HepG2 (cell line): Measurements from ENCODE around the gene ANAPC5. TPM values are rescaled to one million over a fixed set of nuclear protein-coding genes. Genes with fewer than 3 reads are reported as not detected.

Experiments
- FOSL2 ChIP-seq: sonication (generic); formaldehyde crosslinking; IDR thresholded peaks from 2 replicates; pipeline ENCODE4 v1.4.0; 2020; ENCODE audit warnings: missing genetic modification reagents
- FOXC1 ChIP-seq: sonication (generic); formaldehyde crosslinking; IDR thresholded peaks from 2 replicates; pipeline ENCODE4 v1.8.0; 2022; ENCODE audit warnings: mild to moderate bottlenecking, missing genetic modification reagents, borderline replicate concordance
- FOXK2 ChIP-seq: fragments of 450-650 bp; IDR thresholded peaks from 2 replicates; pipeline ENCODE4 v1.6.1; 2016
- GMEB2 ChIP-seq: IDR thresholded peaks from 2 replicates; pipeline ENCODE4 v1.6.1; 2016; ENCODE audit warnings: missing biosample characterization, missing genetic modification reagents, low read depth
- ISX ChIP-seq: sonication (generic); formaldehyde crosslinking; conservative IDR thresholded peaks from 2 replicates; pipeline ENCODE4 v1.5.0; 2020; ENCODE audit warnings: missing genetic modification reagents
- MXD4 ChIP-seq: IDR thresholded peaks from 2 replicates; pipeline ENCODE4 v1.6.1; 2016; ENCODE audit warnings: mild to moderate bottlenecking, missing biosample characterization, missing genetic modification reagents
- MYC ChIP-seq: sonication (generic); formaldehyde crosslinking; IDR thresholded peaks from 2 replicates; pipeline ENCODE4 v1.9.0; 2021; ENCODE audit warnings: missing genetic modification reagents, borderline replicate concordance
- NFE2L1 ChIP-seq: sonication (generic); formaldehyde crosslinking; IDR thresholded peaks from 2 replicates; pipeline ENCODE4 v1.4.0; 2020; ENCODE audit warnings: missing genetic modification reagents, mild to moderate bottlenecking, borderline replicate concordance
- PAX8 ChIP-seq: sonication (generic); formaldehyde crosslinking; IDR thresholded peaks from 2 replicates; pipeline ENCODE4 v1.8.0; 2022; ENCODE audit warnings: mild to moderate bottlenecking, missing genetic modification reagents, borderline replicate concordance
- PRMT3 ChIP-seq: sonication (generic); formaldehyde crosslinking; IDR thresholded peaks from 2 replicates; pipeline ENCODE4 v1.8.1; 2022; ENCODE audit warnings: low read depth, mild to moderate bottlenecking, moderate library complexity, missing genetic modification reagents, borderline replicate concordance
- RARA ChIP-seq: IDR thresholded peaks from 2 replicates; pipeline ENCODE4 v1.6.1; 2016; ENCODE audit warnings: missing genetic modification reagents, missing compliant biosample characterization
- RNF2 ChIP-seq: fragments of 450-650 bp; conservative IDR thresholded peaks from 2 replicates; pipeline ENCODE4 v1.6.1; 2016; ENCODE audit warnings: low read depth
- SMARCC2 ChIP-seq: fragments of 450-650 bp; IDR thresholded peaks from 2 replicates; pipeline ENCODE4 v1.6.1; 2017; ENCODE audit warnings: antibody characterized with exemption, mild to moderate bottlenecking
- SMARCE1 ChIP-seq: fragments of 450-650 bp; IDR thresholded peaks from 2 replicates; pipeline ENCODE4 v1.6.1; 2017; ENCODE audit warnings: borderline replicate concordance
- ZBED4 ChIP-seq: sonication (generic); formaldehyde crosslinking; IDR thresholded peaks from 2 replicates; pipeline ENCODE4 v1.4.0; 2020; ENCODE audit warnings: missing genetic modification reagents, borderline replicate concordance
- ZFY ChIP-seq: sonication (generic); formaldehyde crosslinking; IDR thresholded peaks from 2 replicates; pipeline ENCODE4 v1.4.0; 2020; ENCODE audit warnings: missing genetic modification reagents
- ZNF138 ChIP-seq: sonication (generic); formaldehyde crosslinking; IDR thresholded peaks from 2 replicates; pipeline ENCODE4 v1.5.0; 2020; ENCODE audit warnings: mild to moderate bottlenecking, low read depth, missing genetic modification reagents
- ZNF205 ChIP-seq: IDR thresholded peaks from 2 replicates; pipeline ENCODE4 v1.6.1; 2018; ENCODE audit warnings: missing biosample characterization, missing genetic modification reagents
- ZNF275 ChIP-seq: sonication (generic); formaldehyde crosslinking; IDR thresholded peaks from 2 replicates; pipeline ENCODE4 v1.8.0; 2022; ENCODE audit warnings: missing genetic modification reagents, mild to moderate bottlenecking, inconsistent platforms, borderline replicate concordance
- ZNF33B ChIP-seq: sonication (generic); formaldehyde crosslinking; IDR thresholded peaks from 2 replicates; pipeline ENCODE4 v1.5.1; 2020; ENCODE audit warnings: mild to moderate bottlenecking, missing genetic modification reagents
- ZNF501 ChIP-seq: sonication (generic); formaldehyde crosslinking; IDR thresholded peaks from 2 replicates; pipeline ENCODE4 v1.5.1; 2020; ENCODE audit warnings: mild to moderate bottlenecking, moderate library complexity, missing genetic modification reagents
- ZNF598 ChIP-seq: sonication (generic); formaldehyde crosslinking; IDR thresholded peaks from 2 replicates; pipeline ENCODE4 v1.5.1; 2020; ENCODE audit warnings: mild to moderate bottlenecking, missing genetic modification reagents, borderline replicate concordance
- ZNF781 ChIP-seq: sonication (generic); formaldehyde crosslinking; IDR thresholded peaks from 2 replicates; pipeline ENCODE4 v1.5.1; 2020; ENCODE audit warnings: borderline replicate concordance, mild to moderate bottlenecking, missing genetic modification reagents; ENCODE audit errors: not compliant biosample characterization
- ZNF891 ChIP-seq: sonication (generic); formaldehyde crosslinking; IDR thresholded peaks from 2 replicates; pipeline ENCODE4 v1.5.0; 2020; ENCODE audit warnings: mild to moderate bottlenecking, missing genetic modification reagents
- polyA plus RNA-seq, 8 experiments: library from polyadenylated mRNA; depleted of rRNA in 3 of 8; stranded (reverse) in 7 of 8; unstranded in 1 of 8; fragments of >200 nt; fragmentation: Illumina TruSeq in 4 of 8; extraction: Trizol in 4 of 8; gene quantifications; 2 replicates each; pipeline versions ENCODE4 v1.2.1 to v1.2.3, GENCODE V29; 2011 to 2016; ENCODE audit warnings: low read depth in 4 of 8, missing spikeins in 1 of 8, mixed read lengths in 1 of 8; ENCODE audit not compliant: insufficient read depth in 1 of 8
- total RNA-seq, 5 experiments: library from RNA; depleted of rRNA; stranded (reverse); fragments of >200 nt; fragmentation: Illumina TruSeq; extraction: Trizol; gene quantifications; 2 replicates each; pipeline ENCODE4 v1.2.3, GENCODE V29; 2016; ENCODE audit warnings: low read depth in 1 of 5

Gene ANAPC5
- total and polyA plus RNA-seq, 2 of the 13 experiments (the other 11 are each of a cell fraction or from before 2014, with no cell fraction given), result 146 to 161 TPM

GRCh38 chr12:121400332-121401139, 48.3 kb upstream of the ANAPC5 start (continued):
- no peak for TF ChIP-seq ZNF138 (CRISPR knock-in tag)
- no peak for TF ChIP-seq SMARCC2
- no peak; the same call in 1 of the 2 replicates for TF ChIP-seq RARA (CRISPR knock-in tag)
- 0 out of 2 replicates have a peak, but pooled peaks have one; percentile 25 for TF ChIP-seq PAX8 (CRISPR knock-in tag)
- no peak for TF ChIP-seq MXD4 (CRISPR knock-in tag)
- no peak for TF ChIP-seq SMARCE1
- 0 out of 2 replicates have a peak, but pooled peaks have one; percentile 26 for TF ChIP-seq ZNF891 (CRISPR knock-in tag)
- TF ChIP-seq ZNF33B (CRISPR knock-in tag), result peak; percentile 64; the same call in 1 of the 2 replicates
- TF ChIP-seq ZBED4, result 0 out of 2 replicates have a peak, but pooled peaks have one; percentile 31
- 0 out of 2 replicates have a peak, but pooled peaks have one; percentile 18 for TF ChIP-seq ZNF205 (CRISPR knock-in tag)
- TF ChIP-seq GMEB2 (CRISPR knock-in tag), result no peak
- TF ChIP-seq FOXC1 (CRISPR knock-in tag), result peak; percentile 40; the same call in 1 of the 2 replicates
- 0 out of 2 replicates have a peak, but pooled peaks have one; percentile 69 for TF ChIP-seq ZNF598 (CRISPR knock-in tag)
- TF ChIP-seq ISX (CRISPR knock-in tag), result peak; percentile 38; the same call in 1 of the 2 replicates
- TF ChIP-seq PRMT3, result peak; percentile 89; the same call in 1 of the 2 replicates
- TF ChIP-seq RNF2, result 0 out of 2 replicates have a peak, but pooled peaks have one; percentile 27
- no peak for TF ChIP-seq ZNF275
- TF ChIP-seq NFE2L1 (CRISPR knock-in tag), result 0 out of 2 replicates have a peak, but pooled peaks have one; percentile 36
- peak; percentile 92 for TF ChIP-seq FOSL2 (CRISPR knock-in tag)
- TF ChIP-seq FOXK2, result no peak
- no peak for TF ChIP-seq ZNF781 (CRISPR knock-in tag)
- peak; percentile 16; the same call in 1 of the 2 replicates for TF ChIP-seq MYC (CRISPR knock-in tag)
- peak; percentile 45 for TF ChIP-seq ZFY (CRISPR knock-in tag)
- TF ChIP-seq ZNF501 (CRISPR knock-in tag), result peak; percentile 71; the same call in 1 of the 2 replicates
